ENCODE data around the gene GPX3.

Gene GPX3

GRCh38 chr5:151014680-151015343 is 5.6 kb upstream of the GPX3 start:
- DNase-seq, result no peak

GRCh38 chr5:151015974-151016587 is 4.3 kb upstream of the GPX3 start:
- no peak for DNase-seq

- DNase-seq, result no peak
These were observed 3.7 kb upstream of the GPX3 start for GRCh38 chr5:151016700-151017099.

GRCh38 chr5:151017897-151018296 is 2.5 kb upstream of the GPX3 start:
- no peak for DNase-seq

GRCh38 chr5:151018846-151019245 is 1.5 kb upstream of the GPX3 start:
- no peak for DNase-seq

- no peak for DNase-seq
These were observed 1.1 kb upstream of the GPX3 start for GRCh38 chr5:151019331-151019730.

GRCh38 chr5:151021746-151022145 is 1.4 kb downstream of the GPX3 start:
- DNase-seq, result no peak

- DNase-seq, result peak; percentile 31
These were observed 2.2 kb downstream of the GPX3 start for GRCh38 chr5:151022511-151023018.

- no peak for DNase-seq
These were observed 2.7 kb downstream of the GPX3 start for GRCh38 chr5:151023047-151023615.

- DNase-seq, result no peak
These were observed 3.3 kb downstream of the GPX3 start for GRCh38 chr5:151023651-151024050.

- no peak for DNase-seq
These were observed 4.3 kb downstream of the GPX3 start for GRCh38 chr5:151024440-151025249.

GRCh38 chr5:151025250-151025606 is 4.8 kb downstream of the GPX3 start:
- DNase-seq, result no peak

- DNase-seq, result no peak
These were observed 5.7 kb downstream of the GPX3 start for GRCh38 chr5:151026088-151026487.

GRCh38 chr5:151026679-151027078 is 6.3 kb downstream of the GPX3 start:
- no peak for DNase-seq

GRCh38 chr5:151027961-151028479 is 7.6 kb downstream of the GPX3 start:
- DNase-seq, result no peak

GRCh38 chr5:151028717-151029116 is 8.3 kb downstream of the GPX3 start:
- no peak for DNase-seq

- DNase-seq, result no peak
These were observed 9.0 kb downstream of the GPX3 start for GRCh38 chr5:151029179-151030055.

- DNase-seq, result no peak
These were observed 9.6 kb downstream of the GPX3 start for GRCh38 chr5:151030056-151030336.

- no peak for DNase-seq
These were observed 10.0 kb downstream of the GPX3 start for GRCh38 chr5:151030379-151030778.

GRCh38 chr5:151031554-151031953 is 11.2 kb downstream of the GPX3 start:
- no peak for DNase-seq

GRCh38 chr5:151033217-151033934 is 13.0 kb downstream of the GPX3 start:
- DNase-seq, result no peak
